Measurements from ENCODE around the gene ZNRF3.

DNA sequence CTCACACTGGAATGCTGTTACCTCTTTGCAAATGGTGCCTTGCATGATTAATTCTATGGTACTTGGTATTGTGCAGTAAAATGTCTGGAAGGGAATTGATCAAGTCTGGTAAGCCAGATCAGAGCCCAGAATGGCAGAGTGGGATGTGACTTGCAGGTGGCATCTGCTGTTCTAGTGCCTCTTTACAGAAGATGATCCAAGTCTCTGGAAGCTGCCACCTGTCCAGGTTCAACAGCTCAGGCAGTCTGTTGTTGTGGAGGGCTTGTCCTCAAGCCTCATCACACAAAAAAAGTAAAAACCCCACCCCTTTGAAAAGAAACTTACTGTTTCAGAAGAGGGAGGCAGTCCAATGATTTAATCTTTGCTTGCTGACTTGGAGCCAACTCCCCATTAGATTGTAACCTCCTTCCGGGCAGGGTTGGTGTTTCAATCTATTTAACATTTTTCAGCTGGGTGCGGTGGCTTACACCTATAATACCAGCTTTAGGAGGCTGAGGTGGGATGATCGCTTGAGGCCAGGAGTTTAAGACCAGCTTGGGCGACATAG, 17.1 kb downstream of the ZNRF3 start:
- TF ChIP-seq POLR2A (IDR thresholded peaks at IDR 0.05; ENCODE audit: low read depth, low read length): no peak
- no peak for TF ChIP-seq PAX5 (IDR thresholded peaks at IDR 0.05; ENCODE audit: insufficient read depth, low read length, severe bottlenecking)
- no peak for TF ChIP-seq POLR2AphosphoS5 (IDR thresholded peaks at IDR 0.05; ENCODE audit: low read depth, low read length)
- TF ChIP-seq TAF1 (IDR thresholded peaks at IDR 0.05; ENCODE audit: low read depth, low read length): no peak
